GM23248 (cell line): ENCODE measurements around the gene BPIFB3. TPM values are rescaled to one million over a fixed set of nuclear protein-coding genes. Genes with fewer than 3 reads are reported as not detected.

Experiments
- DNase-seq: peaks from one replicate; pipeline ENCODE4 v3.0.0-alpha.2; 2015
- H2AFZ ChIP-seq: fragments of 200-600 bp; sonication (generic); 2 replicates; pipeline ENCODE4 v1.6.1; 2016; ENCODE audit warnings: antibody characterized with exemption
- H3F3A ChIP-seq: fragments of 200-600 bp; sonication (generic); 2 replicates; pipeline ENCODE4 v1.6.1; 2016; ENCODE audit warnings: mild to moderate bottlenecking, antibody characterized with exemption, mixed run types; ENCODE audit not compliant: insufficient read depth
- H3K27ac ChIP-seq: fragments of 200-600 bp; sonication (generic); 2 replicates; pipeline ENCODE4 v1.5.1; 2016; ENCODE audit warnings: mild to moderate bottlenecking
- H3K27me3 ChIP-seq: fragments of 200-600 bp; sonication (generic); replicated peaks from 2 replicates; pipeline ENCODE4 v1.6.1; 2016; ENCODE audit warnings: mild to moderate bottlenecking; ENCODE audit not compliant: insufficient read depth
- H3K36me3 ChIP-seq: fragments of 200-600 bp; sonication (generic); 2 replicates; pipeline ENCODE4 v1.6.1; 2016; ENCODE audit warnings: low read depth, mild to moderate bottlenecking
- H3K4me1 ChIP-seq: fragments of 200-600 bp; sonication (generic); 2 replicates; pipeline ENCODE4 v1.6.1; 2016; ENCODE audit warnings: mild to moderate bottlenecking; ENCODE audit not compliant: insufficient read depth
- H3K4me2 ChIP-seq: fragments of 200-600 bp; sonication (generic); one replicate; pipeline ENCODE4 v1.6.1; 2016; ENCODE audit warnings: mild to moderate bottlenecking; ENCODE audit not compliant: unreplicated experiment
- H3K4me3 ChIP-seq: fragments of 200-600 bp; sonication (generic); 2 replicates; pipeline ENCODE4 v1.5.1; 2016; ENCODE audit warnings: mild to moderate bottlenecking
- H3K79me2 ChIP-seq: fragments of 200-600 bp; sonication (generic); 2 replicates; pipeline ENCODE4 v1.6.1; 2016; ENCODE audit warnings: mild to moderate bottlenecking; ENCODE audit not compliant: insufficient read depth
- H3K9ac ChIP-seq: fragments of 200-600 bp; sonication (generic); 2 replicates; pipeline ENCODE4 v1.6.1; 2016; ENCODE audit warnings: mild to moderate bottlenecking
- H3K9me2 ChIP-seq: fragments of 200-600 bp; sonication (generic); 2 replicates; pipeline ENCODE4 v1.6.1; 2016; ENCODE audit warnings: mixed run types, mild to moderate bottlenecking, moderate library complexity; ENCODE audit not compliant: insufficient read depth
- H3K9me3 ChIP-seq: fragments of 200-600 bp; sonication (generic); one replicate; pipeline ENCODE4 v1.6.1; 2017; ENCODE audit warnings: low read depth
- H4K20me1 ChIP-seq: fragments of 200-600 bp; sonication (generic); 2 replicates; pipeline ENCODE4 v1.6.0; 2016; ENCODE audit not compliant: insufficient read depth
- EZH2 ChIP-seq: fragments of 200-600 bp; sonication (generic); IDR thresholded peaks from 2 replicates; pipeline ENCODE4 v1.6.1; 2018; ENCODE audit warnings: antibody characterized with exemption, mild to moderate bottlenecking; ENCODE audit not compliant: insufficient read depth, poor library complexity, severe bottlenecking
- EZH2phosphoT487 ChIP-seq: fragments of 200-600 bp; sonication (generic); IDR thresholded peaks from 2 replicates; pipeline ENCODE4 v1.6.1; 2018; ENCODE audit warnings: antibody characterized with exemption, moderate library complexity, mild to moderate bottlenecking, low read depth; ENCODE audit not compliant: insufficient read depth
- WGBS, 2 experiments: methylation state at CpG; one replicate each; pipeline ENCODE4 v1.1.6; 2015 to 2017; ENCODE audit warnings: low lambda C conversion rate in 2 of 2, low coverage in 1 of 2; ENCODE audit errors: missing lambda C conversion rate in 2 of 2; 5-methylcytosine and 5-hydroxymethylcytosine counted together
- in situ Hi-C: fragments of 300-500 bp; cut with MboI; formaldehyde crosslinking; loops from 2 replicates; pipeline ENCODE4 v1.15.0; 2020
- polyA plus RNA-seq: library from polyadenylated mRNA; unstranded; fragments of >200 nt; fragmentation: Nextera tagmentation; extraction: Ambion mirVana; gene quantifications from 2 replicates; pipeline ENCODE4 v1.2.1, GENCODE V29; 2016
- total RNA-seq: library from RNA; depleted of rRNA; stranded (reverse); fragments of >200 nt; shearing (Covaris generic); gene quantifications from 2 replicates; pipeline ENCODE4 v1.2.3, GENCODE V29; 2014

BPIFB3 gene
- total and polyA plus RNA-seq, 2 experiments from 2014 or later: not detected

- in situ Hi-C loops: no loop called here
- no peaks in the 10 kb centered on the region for H3F3A ChIP-seq
- no peaks in the 10 kb centered on the region for H3K36me3 ChIP-seq
- H3K9me3 ChIP-seq: no peaks in the 10 kb centered on the region
- TF ChIP-seq EZH2phosphoT487 (no peak), EZH2 (no peak)
- no peaks in the 10 kb centered on the region for H3K9me2 ChIP-seq
- H3K9ac ChIP-seq: no peak overlapping the region
- H3K79me2 ChIP-seq: no peaks in the 10 kb centered on the region
- no peaks in the 10 kb centered on the region for H3K4me1 ChIP-seq
- H3K4me2 ChIP-seq: no peak overlapping the region
- no peaks in the 10 kb centered on the region for H3K27me3 ChIP-seq
- H3K4me3 ChIP-seq: no peak overlapping the region
- H3K27ac ChIP-seq: no peak overlapping the region
- no peak overlapping the region for H2AFZ ChIP-seq
- 18 to 20% methylated on average over 3 of the region's 3 CpGs for WGBS, 2 experiments
- no peak for DNase-seq
- H4K20me1 ChIP-seq: no peaks in the 10 kb centered on the region
Measured at GRCh38 chr20:33046412-33046811, 7.3 kb upstream of the BPIFB3 start.

GRCh38 chr20:33051333-33051732 lies 2.4 kb upstream of the BPIFB3 start:
- WGBS, 2 experiments: 49 to 54% methylated on average over 4 of the region's 4 CpGs

GRCh38 chr20:33054381-33054780 lies 678 bp downstream of the BPIFB3 start:
- in situ Hi-C loops: no loop called here
- Histone ChIP-seq H3K9ac (no peak overlapping the region), H3K9me3 (no peaks in the 10 kb centered on the region), H3K9me2 (no peaks in the 10 kb centered on the region), H3K4me1 (no peaks in the 10 kb centered on the region), H4K20me1 (no peaks in the 10 kb centered on the region), H3K27ac (no peak overlapping the region), H2AFZ (no peak overlapping the region), H3K79me2 (no peaks in the 10 kb centered on the region), H3F3A (no peaks in the 10 kb centered on the region), H3K36me3 (no peaks in the 10 kb centered on the region), H3K4me2 (no peak overlapping the region), H3K27me3 (peaks cover 14% of the 10 kb centered on the region; the same call in 1 of the 2 replicates), H3K4me3 (no peak overlapping the region)
- DNase-seq: no peak
- no peak for TF ChIP-seq EZH2phosphoT487
- WGBS, 2 experiments: 57 to 58% methylated on average over 7 of the region's 7 CpGs

More at GRCh38 chr20:33051333-33051732, 2.4 kb upstream of the BPIFB3 start:
- TF ChIP-seq EZH2: no peak
- TF ChIP-seq EZH2phosphoT487: no peak
- Histone ChIP-seq H3K4me1 (no peaks in the 10 kb centered on the region), H3K4me2 (no peak overlapping the region), H3K27ac (no peak overlapping the region), H3K36me3 (no peaks in the 10 kb centered on the region), H3K27me3 (peaks cover 5% of the 10 kb centered on the region; the same call in 1 of the 2 replicates), H3K9me2 (no peaks in the 10 kb centered on the region), H2AFZ (no peak overlapping the region), H3K9me3 (no peaks in the 10 kb centered on the region), H3K79me2 (no peaks in the 10 kb centered on the region), H4K20me1 (no peaks in the 10 kb centered on the region), H3K9ac (no peak overlapping the region), H3K4me3 (no peak overlapping the region), H3F3A (no peaks in the 10 kb centered on the region)
- in situ Hi-C loops: no loop called here
- DNase-seq: no peak

GRCh38 chr20:33054791-33055190 lies 1.1 kb downstream of the BPIFB3 start:
- WGBS, 2 experiments: 40 to 41% methylated on average over 2 of the region's 2 CpGs
- Histone ChIP-seq H3K9ac (no peak overlapping the region), H3K27ac (no peak overlapping the region), H3F3A (no peaks in the 10 kb centered on the region), H3K4me1 (no peaks in the 10 kb centered on the region), H2AFZ (no peak overlapping the region), H3K9me3 (no peaks in the 10 kb centered on the region), H3K79me2 (no peaks in the 10 kb centered on the region), H3K36me3 (no peaks in the 10 kb centered on the region), H3K27me3 (peaks cover 14% of the 10 kb centered on the region; the same call in 1 of the 2 replicates), H4K20me1 (no peaks in the 10 kb centered on the region), H3K4me2 (no peak overlapping the region), H3K4me3 (no peak overlapping the region), H3K9me2 (no peaks in the 10 kb centered on the region)
- in situ Hi-C loops: no loop called here
- TF ChIP-seq EZH2 (no peak), EZH2phosphoT487 (no peak)
- DNase-seq: no peak

GRCh38 chr20:33059136-33059535 lies 5.4 kb downstream of the BPIFB3 start:
- Histone ChIP-seq H3K27me3 (peaks cover 18% of the 10 kb centered on the region; the same call in 1 of the 2 replicates), H3K27ac (no peak overlapping the region), H3K4me1 (no peaks in the 10 kb centered on the region), H3K4me3 (no peak overlapping the region), H3K79me2 (no peaks in the 10 kb centered on the region), H2AFZ (no peak overlapping the region), H3K4me2 (no peak overlapping the region), H3K9me3 (no peaks in the 10 kb centered on the region), H3K9ac (no peak overlapping the region), H3K9me2 (no peaks in the 10 kb centered on the region), H3F3A (no peaks in the 10 kb centered on the region), H3K36me3 (no peaks in the 10 kb centered on the region), H4K20me1 (no peaks in the 10 kb centered on the region)
- no peak for DNase-seq
- TF ChIP-seq EZH2: no peak
- no peak for TF ChIP-seq EZH2phosphoT487
- in situ Hi-C loops: no loop called here
- WGBS, 2 experiments: 55 to 62% methylated on average over 7 of the region's 7 CpGs
